NB4 (cell line): ENCODE results near the gene LZIC.
A peak's percentile ranks its signal among the peaks of the same experiment; 100 is the strongest.

Experiments used
- DNase-seq: peaks from one replicate; pipeline ENCODE4 v3.0.0; 2010; ENCODE audit warnings: low read depth
- H3K4me3 ChIP-seq: one replicate; pipeline ENCODE4 v1.5.1; 2011; ENCODE audit warnings: mild to moderate bottlenecking, low read depth, low read length, moderate library complexity
- MYC ChIP-seq: IDR thresholded peaks from 2 replicates; pipeline ENCODE4 v1.6.1; 2011; ENCODE audit warnings: low read depth, low read length
- POLR2A ChIP-seq: IDR thresholded peaks from 2 replicates; pipeline ENCODE4 v1.6.1; 2011; ENCODE audit warnings: mild to moderate bottlenecking; ENCODE audit not compliant: insufficient read length; ENCODE audit errors: extremely low read depth
- TF ChIP-seq, protein P1 (sequence below): IDR thresholded peaks from 2 replicates; pipeline ENCODE4 v1.6.1; 2011; ENCODE audit warnings: low read depth, low read length
- TF ChIP-seq, protein P2 (sequence below): IDR thresholded peaks from one replicate; pipeline ENCODE4 v1.5.1; 2012; ENCODE audit warnings: low read depth, low read length

The LZIC gene

DNA sequence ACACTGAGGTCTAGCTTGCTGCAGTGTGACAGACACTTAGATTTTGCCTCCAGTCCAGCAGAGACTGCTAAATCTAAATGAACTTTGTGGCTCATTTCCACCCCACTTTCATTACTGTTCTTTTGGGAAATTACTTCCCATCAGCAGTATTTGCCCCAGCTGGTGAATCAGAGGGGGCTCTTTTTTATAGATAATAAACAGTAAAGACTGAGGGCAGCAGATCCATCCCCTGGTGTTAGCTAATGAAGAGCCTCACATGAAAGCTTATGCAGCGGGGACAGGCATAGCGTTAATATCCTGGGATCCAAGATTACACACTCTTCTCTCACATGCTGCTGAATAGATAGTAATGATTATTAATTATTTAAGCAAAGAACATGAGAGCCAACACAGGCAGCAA is 26.7 kb downstream of the LZIC start:
- no peak for DNase-seq
- no peak overlapping the region for H3K4me3 ChIP-seq
- TF ChIP-seq, protein P1, sequence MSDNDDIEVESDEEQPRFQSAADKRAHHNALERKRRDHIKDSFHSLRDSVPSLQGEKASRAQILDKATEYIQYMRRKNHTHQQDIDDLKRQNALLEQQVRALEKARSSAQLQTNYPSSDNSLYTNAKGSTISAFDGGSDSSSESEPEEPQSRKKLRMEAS: no peak
- TF ChIP-seq MYC (no peak), POLR2A (no peak)
- TF ChIP-seq, protein P2, sequence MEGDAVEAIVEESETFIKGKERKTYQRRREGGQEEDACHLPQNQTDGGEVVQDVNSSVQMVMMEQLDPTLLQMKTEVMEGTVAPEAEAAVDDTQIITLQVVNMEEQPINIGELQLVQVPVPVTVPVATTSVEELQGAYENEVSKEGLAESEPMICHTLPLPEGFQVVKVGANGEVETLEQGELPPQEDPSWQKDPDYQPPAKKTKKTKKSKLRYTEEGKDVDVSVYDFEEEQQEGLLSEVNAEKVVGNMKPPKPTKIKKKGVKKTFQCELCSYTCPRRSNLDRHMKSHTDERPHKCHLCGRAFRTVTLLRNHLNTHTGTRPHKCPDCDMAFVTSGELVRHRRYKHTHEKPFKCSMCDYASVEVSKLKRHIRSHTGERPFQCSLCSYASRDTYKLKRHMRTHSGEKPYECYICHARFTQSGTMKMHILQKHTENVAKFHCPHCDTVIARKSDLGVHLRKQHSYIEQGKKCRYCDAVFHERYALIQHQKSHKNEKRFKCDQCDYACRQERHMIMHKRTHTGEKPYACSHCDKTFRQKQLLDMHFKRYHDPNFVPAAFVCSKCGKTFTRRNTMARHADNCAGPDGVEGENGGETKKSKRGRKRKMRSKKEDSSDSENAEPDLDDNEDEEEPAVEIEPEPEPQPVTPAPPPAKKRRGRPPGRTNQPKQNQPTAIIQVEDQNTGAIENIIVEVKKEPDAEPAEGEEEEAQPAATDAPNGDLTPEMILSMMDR: no peak

DNA sequence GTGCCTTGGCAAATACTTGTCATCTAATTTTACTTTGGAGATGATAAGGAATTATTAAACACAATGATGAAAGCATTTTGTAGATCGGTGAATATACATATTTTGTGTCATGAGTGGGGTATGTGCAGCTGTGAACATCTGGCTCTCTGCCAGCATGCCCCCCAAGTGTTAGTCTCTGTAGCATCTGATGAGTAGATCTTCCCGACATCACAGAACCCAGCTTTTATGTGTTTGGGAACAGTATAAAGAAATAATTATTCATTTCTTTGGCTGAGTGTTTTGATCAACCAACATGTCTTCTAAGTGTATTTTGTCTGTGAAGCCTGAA is 28.6 kb downstream of the LZIC start:
- DNase-seq: no peak
- TF ChIP-seq MYC: no peak
- TF ChIP-seq POLR2A: no peak
- TF ChIP-seq, protein P1: no peak
- TF ChIP-seq, protein P2: no peak
- no peak overlapping the region for H3K4me3 ChIP-seq

DNA sequence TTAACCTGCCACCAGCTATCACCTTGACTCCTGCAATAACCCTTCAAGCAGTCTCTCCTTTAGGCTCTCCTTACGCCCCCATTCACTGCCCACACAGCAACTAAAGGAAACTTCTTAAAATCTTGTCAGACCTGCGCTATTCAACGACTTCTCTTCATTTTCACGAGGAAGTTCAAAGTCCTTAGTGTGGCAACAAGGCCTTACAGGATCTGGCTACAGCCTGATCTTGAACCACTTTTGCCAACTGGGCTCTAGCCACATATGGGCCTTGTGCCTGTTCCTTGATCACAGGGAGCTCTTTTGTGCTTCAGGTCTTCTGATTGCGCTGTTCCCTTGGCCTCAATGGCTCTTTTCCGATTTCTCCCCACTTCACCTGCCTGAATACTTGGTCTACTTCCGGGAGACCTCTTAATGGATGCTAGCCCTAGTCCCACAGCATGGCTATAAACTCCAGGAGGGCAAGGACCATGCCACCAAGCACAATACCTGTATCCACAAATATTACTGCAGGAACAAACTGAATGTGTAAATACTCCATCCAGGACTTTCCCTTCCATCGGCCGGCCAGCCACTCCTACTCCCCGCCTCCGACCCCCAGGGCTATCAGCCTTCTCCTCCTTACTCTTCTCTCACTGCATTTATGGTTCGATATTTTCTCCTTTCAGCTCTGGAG is 30.8 kb downstream of the LZIC start:
- DNase-seq: no peak
- TF ChIP-seq, protein P1: no peak
- TF ChIP-seq POLR2A: no peak

DNA sequence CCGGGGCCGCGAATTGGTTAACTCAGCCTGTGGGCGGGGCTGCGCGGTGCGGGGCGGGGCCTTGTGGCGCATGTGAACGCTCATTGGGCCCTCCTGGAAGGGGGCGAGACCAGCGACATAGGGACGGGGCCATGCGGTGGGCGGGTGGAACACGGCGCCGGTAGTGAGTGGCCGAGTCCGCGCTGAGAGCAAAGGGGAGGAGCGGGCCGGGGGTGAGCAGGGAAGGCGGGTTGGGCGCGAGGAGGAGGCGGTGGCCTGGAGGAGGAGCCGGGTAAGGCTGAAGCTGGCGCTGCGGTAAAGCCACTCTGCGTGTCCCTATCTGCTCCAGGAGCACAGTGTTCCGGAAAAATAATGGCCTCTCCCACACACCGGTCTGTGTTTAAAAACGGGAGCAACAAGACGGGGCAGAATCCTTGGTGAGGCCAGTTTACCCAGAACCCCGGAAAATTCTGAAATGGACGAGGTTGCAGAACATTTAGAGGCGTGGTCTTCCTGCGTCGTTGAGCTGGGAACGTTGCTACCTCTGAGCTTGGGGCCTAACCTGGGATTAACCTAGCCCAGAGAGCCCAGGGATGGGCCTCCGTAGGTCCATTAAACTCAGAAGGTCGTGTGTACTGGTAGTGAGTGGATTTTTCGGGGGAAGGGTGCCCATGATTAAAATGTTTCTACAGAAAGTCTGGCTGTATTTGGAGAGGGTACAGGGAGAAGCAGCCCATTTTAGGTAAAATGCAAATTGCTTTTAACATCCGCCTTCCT is 32.6 kb downstream of the LZIC start:
- peak overlapping the region; percentile 86 for H3K4me3 ChIP-seq
- TF ChIP-seq, protein P1: peak; percentile 69
- TF ChIP-seq POLR2A (peak; percentile 88), MYC (peak; percentile 59)
- TF ChIP-seq, protein P2: no peak
- peak; percentile 99 for DNase-seq

More for the DNA sequence above, 30.8 kb downstream of the LZIC start:
- H3K4me3 ChIP-seq: no peak overlapping the region

DNA sequence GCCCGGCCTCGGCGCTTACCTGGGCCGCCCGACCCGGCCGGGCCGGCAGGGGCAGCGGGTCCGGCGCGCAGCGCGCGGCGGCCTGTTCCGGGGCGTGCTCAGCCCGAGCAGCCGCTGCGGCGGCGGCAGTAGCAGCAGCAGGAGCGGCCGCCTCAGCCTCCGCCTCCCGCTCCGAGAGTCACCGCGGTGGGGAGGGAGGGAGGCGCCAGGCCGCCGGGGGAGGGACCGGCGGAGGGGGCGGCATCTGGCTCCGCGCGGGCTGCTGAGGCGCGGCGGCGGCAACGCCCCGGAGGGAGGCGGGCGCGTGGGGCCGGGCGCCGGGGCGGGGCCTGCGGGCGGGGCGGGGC is 33.1 kb downstream of the LZIC start, which contains the start of gene CTNNBIP1:
CTNNBIP1 (minus strand) TSS at position 194 of the 347 bp plus-strand sequence. CDS start 38,205 bp downstream, outside the sequence.
- DNase-seq: no peak
- TF ChIP-seq MYC: no peak
- peak; percentile 25 for TF ChIP-seq POLR2A

DNA sequence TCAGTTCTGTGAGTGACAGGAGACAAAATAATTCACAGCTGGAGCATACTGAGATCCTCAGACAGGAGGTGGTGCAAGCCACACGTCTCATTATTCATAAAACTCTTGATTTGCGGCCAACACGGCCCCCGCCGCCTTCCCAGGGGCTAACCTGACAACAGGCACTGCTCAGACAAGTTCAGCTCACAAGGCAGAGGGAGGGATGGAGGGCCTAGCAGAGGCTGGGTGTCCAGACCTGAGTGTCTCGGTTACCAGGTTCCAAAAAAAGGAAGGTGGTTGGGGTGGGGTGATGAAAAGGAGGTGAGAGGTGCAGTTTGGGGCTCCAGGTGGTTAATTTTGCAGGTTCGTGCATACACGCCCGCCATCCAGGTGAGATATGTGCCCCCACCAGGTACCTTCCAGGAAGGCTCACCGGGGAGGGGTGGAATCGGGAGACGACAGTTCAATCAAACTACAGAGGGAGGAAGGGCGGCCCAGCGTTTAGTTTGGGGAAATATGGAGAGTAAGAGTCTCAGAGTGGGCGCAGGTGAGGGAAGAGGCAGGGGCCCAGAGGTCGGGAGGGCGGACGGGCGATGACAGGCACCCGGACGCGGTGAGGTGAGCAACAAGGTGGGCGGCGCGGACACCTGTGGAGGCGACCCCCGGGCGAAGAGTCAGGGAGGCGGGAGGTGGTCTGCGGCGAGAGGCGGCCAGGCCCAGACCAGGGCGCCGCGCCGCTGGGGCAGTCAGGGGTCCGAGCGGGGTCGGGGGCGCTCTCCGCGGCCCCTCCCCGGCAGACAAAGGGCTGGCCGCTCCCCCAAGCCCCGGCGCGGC is 33.8 kb downstream of the LZIC start:
- peak; percentile 64 for DNase-seq
- H3K4me3 ChIP-seq: peak overlapping the region; percentile 62
- TF ChIP-seq, protein P1: no peak
- no peak for TF ChIP-seq POLR2A
- no peak for TF ChIP-seq MYC
- TF ChIP-seq, protein P2: no peak

More for the DNA sequence above, 33.1 kb downstream of the LZIC start, which contains the start of gene CTNNBIP1:
- H3K4me3 ChIP-seq: peak within 1 kb of the TSS; percentile 86
